HG03108 (cell line): Measurements from ENCODE around the gene DCDC1.
"Not testable (repeated sequence)": the region's sequence is repeated elsewhere in the genome, so short reads cannot be mapped to it uniquely, and the experiment has no call there.

Experiments used
- ATAC-seq: cut with Tn5 transposase; IDR thresholded peaks from one replicate; pipeline ENCODE4 v1.9.1; 2021; ENCODE audit warnings: moderate library complexity; ENCODE audit not compliant: unreplicated experiment

DCDC1 gene

DNA sequence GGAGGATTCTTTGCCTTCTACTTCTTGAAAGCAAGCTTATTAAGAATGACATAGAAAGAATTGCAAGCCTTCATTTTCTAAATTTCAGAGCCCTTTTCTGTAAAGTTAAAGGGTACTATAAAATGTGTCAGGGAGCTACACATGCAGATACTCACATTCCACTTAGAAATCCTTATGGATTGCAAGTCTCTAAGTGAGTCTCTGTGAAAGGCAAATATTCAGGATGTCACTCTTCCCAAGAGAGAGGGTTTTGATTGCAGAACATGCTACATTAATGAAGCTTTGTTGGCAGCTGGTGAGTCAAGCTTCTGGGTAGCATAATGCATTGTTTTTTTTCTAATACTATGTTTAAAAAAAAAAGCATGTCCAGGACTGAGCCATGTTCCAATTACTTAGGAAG is 369.2 kb downstream of the DCDC1 start:
- no peak for ATAC-seq

DNA sequence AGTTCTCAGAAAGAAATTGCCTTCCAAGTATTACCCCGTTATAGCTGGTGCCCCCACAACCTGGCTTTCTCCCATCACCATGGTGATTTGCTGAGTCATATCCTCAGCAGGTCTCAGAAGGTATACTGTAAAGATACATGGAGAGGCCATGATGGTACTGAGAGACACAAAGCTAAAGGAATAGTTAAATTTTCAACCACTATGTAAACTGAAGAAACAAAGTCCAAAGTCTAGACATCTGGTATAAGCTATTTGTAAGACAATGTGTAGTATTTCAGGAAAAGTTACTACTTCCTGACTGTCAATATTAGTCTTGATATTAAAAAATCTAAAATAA is 377.1 kb downstream of the DCDC1 start:
- ATAC-seq = no peak

DNA sequence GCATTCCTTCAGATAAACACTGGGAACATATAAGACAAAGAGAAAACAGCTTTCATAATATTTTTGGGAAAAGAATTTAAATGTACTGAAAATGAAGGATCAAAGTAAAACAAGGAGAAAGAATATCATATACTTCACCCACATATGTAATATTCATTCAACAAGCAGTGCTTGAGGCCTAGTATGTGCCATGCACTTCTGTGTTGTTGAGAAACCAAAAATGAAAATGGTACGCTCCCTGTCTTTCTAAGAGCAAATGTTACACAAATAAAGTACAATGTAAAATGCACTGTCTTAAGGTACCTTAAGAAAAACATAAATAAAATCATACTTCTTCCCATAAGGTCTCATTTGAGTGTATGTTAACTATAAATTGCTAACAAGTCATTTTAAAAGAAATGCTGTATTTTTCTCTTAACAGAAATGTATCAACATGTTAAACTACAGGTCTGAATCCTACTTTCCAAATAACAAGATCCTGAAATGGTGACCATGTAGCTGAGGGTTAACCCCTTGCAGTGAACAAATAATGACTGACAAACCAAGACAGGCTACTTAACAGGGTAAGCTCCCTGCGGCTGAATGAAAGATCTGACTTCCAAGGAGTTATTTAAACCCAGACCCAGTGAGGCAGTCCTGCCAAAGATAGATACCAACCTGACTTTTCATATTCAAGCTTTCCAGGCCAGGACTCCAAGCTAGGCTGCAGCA is 377.6 kb downstream of the DCDC1 start:
- ATAC-seq = no peak

DNA sequence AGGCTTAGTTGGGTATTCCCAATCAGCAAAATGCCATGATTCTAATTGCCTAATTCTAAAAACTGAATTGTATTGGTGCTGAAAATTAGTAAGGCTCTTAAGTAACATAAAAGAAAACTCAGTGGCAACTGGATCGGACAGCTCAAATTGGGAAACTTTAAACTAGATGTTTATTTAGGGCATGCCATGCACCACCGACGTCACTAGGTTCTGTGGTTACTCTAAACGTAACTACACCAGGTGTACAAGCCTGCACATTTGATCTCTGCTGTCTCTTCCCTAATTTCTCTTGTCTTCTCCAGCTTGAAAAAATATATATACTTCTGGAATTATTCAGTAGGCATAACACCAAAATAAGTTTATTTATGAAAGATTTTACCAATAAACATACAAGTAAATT is 378.2 kb downstream of the DCDC1 start:
- no peak for ATAC-seq

DNA sequence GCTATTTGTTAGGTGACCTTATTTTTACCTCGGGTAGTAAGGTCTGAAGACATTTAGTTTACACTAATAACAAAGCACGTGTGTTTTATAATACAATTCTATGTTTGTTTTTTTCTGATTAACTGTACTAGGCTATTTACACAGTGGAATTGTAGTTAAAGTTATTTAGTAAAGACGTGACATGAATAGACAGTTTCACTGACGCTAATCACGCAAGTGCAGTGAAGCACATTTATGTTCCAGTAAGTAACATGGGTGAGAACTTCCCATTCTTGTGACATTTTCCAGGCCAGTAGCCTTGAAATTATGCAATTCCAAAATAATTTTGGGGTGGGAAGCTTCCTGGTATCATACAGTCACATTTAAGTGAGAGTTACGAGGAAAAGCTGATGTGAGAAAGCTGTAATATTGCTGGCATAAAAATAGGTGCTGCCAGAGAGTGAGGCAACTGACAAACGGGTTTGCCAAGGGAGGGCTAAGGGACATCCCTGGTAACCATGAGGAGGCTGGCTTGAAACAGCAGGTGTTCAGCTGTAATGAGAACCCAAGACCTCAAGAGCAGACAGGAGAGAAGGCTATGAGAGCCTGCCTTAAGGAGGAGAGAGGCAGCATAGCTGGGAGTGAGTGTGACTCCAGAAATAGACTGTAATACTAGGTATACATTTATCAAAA is 378.8 kb downstream of the DCDC1 start:
- ATAC-seq = no peak

DNA sequence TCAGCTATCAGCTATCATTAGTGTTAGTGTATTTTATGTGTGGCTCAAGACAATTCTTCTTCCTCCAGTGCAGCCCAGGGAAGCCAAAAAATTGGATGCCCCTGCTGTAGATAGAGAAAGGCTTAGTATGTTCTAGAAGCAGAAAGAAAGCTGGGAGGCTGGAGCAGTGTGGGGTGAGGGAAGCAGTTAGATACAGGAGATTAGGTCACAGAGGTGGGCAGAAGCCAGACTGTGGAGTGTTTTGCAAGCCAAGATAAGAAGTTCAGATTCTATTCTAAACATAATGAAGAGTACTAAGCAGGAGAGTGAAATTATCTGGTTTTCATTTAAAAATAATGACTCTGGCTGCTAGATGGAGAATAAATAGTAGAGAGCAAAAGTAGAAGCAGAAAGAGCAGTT is 381.7 kb downstream of the DCDC1 start:
- no peak for ATAC-seq

DNA sequence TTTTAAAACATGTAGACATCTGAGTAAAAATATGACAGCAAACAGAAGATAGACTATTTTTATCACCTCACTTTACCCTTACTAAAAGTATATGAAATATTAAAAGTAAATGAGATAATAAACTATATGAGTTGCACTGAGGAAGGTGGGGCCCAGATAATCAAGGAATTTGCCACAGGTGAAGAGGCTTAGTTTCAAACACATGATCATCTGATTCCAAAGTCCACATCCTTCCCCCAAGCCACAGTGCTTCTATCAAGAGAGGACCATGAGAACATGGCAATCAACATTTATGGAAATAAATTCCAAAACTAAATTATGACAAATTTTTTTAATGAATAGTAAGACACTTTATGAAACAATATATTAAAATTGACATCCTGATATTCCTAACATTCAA is 384.0 kb downstream of the DCDC1 start:
- no peak for ATAC-seq

DNA sequence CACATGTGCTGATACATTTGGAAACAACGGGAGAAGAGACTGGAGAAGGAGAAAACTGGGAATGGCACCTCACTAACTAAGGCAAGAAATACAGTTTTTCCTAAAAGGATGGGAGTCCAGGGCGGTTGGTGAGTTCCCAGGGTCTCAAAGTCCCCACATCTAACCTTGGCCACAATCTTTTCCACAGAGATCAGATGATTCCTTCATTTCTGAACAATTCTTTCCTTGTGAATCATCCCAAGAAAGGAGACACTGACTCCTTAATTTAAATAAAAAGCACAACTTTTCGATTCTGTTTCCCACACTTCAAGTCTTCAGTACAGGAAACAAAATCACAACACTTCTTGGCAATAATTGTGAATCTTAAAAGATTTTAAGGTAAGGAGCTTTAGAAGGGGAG is 384.7 kb downstream of the DCDC1 start:
- no peak for ATAC-seq

DNA sequence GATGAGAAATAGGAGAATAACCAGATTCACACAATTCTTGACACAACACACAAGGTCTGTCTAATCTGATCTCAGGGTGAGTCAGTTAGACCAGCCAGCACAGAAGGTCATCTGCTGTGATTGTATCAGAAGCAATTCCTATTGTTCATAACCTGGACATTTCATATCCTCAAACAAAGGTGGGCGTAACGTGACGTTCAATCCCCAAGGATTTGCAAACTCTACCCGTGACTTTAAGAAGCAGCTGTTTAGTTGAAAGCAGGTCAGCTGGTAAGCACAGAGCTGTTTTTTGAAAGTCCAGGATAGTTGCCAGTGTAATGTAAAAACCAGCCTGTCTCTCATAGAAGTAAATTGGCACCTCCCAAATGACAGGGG is 385.1 kb downstream of the DCDC1 start:
- no peak for ATAC-seq

DNA sequence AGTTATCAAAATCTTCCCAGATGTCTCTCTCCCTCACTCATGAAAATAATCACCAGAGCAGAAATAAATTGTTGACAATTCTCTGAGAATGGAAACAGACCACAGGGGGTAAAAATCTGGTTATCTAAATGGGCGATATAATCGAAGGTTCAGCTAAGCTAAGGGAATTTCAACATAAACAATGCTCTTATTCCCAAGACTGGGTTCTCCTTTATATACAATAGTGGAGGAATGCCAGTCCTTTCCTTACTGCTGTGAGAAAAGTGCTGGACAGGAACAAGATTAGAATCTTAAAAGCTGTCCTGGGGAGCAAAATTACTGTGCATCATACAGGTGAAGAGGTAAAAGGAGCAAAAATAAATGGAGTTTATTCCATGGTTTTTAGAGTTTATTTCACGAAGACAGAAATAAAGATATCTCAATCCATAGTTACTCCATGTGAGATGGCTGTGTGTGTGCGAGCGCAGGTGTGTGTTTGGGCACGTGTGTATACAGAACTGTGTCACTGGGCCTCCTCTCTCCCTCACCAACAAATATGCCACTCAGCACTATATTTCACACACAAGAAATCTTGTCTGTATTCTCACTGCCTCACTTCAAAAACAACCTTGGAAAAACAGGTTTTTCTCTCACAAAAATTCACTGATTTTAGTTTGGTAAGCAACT is 385.6 kb downstream of the DCDC1 start:
- ATAC-seq = no peak

DNA sequence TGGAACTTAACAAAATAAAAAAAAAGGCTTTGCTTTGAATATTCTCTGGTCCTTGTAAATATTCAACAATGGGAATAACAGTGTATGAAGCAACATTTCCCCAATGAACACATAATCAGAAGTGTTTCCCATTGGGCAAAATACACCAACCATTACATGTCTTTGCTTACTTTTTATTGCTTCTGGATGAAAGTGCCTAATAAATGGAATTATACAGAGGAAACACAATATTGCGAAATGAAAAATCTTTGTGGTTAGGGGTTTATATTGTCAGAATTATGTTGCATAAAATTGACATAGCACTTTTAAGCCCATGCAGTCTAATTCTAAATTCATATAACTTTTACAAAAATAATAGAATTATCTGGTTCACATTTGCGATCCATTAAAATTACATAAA is 386.4 kb downstream of the DCDC1 start:
- ATAC-seq = no peak

DNA sequence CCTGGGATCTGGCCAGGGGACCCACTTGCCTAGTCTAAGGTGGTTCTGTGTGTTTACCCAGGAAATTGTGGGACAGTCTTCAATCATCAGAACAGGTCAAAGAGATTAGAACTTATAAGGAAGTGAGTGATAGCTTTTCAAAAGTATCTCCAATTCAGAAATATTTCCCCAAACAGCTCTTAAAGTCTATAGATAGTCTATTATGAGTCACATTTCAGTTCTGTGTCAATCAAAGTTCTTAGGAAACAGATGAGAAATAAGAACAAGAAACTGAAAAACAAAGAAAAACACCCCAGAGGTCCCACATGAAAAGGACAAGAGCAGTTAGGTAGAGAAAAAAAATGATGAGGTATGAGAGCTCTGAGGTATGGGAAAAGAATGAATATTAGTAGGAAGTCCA is 402.0 kb downstream of the DCDC1 start:
- no peak for ATAC-seq

DNA sequence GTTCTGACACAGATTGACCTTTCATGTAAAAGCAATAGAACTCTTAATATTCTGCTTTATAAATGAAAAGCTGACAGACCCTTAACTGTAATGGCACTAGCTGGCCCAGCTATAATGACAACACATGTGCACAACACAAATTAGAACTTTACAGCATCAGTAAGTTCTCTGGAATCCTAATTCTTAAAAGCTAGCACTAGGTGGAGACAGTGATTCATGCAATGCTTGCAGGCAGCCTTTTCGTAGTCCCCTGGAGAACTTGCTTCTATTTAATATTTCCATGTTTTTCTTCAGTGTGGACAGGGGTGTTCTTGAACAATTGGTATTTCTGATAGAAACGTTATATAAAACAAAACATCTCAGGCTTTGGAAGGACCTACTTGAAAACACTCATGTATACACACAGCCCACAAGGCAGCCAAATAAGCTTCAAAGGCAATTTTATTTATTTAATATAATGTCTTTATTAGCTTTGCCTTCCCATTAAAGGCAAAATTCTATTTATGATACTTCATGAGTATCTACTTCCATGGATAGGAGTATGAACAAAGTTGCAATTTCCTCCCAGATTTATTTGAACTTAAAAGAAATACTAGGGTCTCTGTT is 409.0 kb downstream of the DCDC1 start:
- no peak for ATAC-seq

DNA sequence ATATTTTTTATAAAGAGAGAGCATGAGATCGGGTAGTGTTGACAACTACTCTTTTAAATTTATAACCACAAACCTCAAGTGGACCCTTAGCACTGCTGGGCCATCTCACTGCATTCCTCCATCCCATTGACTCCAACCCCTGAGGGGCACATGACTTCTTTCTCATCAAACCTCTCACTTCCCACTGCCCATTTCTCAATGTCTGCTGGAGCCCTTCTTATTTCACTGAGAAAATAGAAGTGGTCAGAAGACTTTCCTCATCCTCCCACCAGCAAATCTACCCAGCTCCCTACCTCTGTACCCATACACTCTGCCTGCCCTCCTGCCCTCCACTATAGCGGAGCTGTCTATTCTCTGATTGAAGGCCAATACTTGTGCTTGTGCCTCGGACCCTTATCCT is 412.8 kb downstream of the DCDC1 start:
- no peak for ATAC-seq

DNA sequence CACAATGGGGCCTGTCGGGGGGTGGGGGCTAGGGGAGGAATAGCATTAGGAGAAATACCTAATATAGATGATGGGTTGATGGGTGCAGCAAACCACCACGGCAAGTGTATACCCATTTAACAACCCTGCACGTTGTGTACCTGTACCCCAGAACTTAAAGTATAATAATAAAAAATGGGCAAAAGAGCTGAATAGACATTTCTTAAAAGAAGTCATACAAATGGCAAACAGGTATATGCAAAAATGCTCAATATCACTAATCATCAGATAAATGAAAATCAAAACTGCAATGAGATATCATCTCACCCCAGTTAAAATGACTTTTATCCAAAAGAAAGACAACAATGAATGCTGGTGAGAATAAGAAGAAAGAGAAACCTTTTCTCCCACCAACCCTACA is 419.7 kb downstream of the DCDC1 start:
- ATAC-seq = no peak

DNA sequence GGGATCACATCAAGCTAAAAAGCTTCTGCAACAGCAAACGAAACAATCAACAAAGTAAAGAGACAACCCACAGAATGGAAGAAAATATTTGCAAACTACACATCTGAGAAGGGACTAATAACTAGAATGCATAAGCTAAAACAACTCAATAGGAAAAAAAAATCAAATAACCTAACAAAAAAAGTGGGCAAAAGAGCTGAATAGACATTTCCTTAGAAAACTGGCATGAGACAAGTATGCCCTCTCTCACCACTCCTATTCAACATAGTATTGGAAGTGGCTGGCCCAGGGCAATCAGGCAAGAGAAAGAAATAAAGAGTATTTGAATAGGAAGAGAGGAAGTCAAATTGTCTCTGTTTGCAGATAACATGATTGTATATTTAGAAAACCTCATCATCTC is 421.8 kb downstream of the DCDC1 start:
- not testable (repeated sequence) for ATAC-seq

DNA sequence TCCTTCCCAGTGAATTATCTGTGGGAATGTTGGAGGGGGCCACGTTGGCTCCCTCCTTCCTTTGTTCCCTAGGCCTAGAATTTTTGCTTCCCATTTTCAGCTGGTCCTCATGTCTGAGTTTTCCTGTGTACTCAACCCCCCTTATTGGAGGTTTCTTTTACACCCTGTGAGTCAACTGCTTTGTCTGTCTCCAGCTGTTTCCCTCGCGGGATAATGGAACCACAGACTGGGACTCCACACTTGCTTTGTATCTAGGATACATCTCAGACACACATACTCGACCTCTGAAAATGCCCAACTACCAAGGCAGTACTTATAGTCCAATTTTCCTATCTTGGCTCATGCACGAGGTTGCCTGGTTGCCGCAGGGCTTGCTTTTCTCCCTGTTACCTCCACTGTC is 430.7 kb downstream of the DCDC1 start:
- ATAC-seq = no peak

DNA sequence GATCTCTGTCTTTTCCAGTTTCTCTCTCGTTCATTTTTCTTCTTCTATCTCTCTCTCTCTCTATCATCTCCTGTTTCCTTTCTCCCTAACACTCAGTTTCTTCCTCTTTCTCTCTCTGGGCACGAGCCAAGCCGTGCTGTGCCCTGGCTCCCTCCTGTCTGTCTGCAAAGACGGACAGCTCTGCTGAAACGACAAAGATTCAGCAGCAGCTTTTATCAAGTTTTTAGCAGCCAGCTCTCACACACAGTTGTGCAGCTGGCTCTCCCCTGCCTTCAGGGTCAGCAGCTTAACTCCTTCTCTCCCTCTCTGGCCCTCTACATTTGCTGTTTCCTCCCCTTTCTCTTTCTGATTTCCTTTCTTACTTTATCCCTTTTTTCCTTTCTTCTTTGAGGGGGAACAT is 431.4 kb downstream of the DCDC1 start:
- no peak for ATAC-seq

DNA sequence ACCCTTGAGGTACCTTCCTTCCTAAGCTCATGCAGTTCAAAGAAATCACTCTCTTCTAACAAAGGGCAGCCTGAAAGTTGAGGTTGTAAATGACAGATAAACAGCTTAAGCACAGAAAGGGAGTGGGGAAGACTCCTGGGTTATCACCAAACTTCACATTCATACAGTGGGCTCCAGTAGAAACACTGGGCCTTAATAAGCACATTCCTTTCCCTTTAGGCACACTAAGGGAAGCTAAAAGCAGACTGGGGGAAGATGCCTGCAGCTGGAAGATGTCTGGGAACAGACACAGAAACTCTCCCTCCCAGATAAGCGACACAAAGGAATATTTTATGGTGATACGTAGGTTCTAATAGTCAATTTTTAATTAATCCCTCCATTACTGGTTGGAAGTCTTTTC is 433.0 kb downstream of the DCDC1 start:
- ATAC-seq = no peak

DNA sequence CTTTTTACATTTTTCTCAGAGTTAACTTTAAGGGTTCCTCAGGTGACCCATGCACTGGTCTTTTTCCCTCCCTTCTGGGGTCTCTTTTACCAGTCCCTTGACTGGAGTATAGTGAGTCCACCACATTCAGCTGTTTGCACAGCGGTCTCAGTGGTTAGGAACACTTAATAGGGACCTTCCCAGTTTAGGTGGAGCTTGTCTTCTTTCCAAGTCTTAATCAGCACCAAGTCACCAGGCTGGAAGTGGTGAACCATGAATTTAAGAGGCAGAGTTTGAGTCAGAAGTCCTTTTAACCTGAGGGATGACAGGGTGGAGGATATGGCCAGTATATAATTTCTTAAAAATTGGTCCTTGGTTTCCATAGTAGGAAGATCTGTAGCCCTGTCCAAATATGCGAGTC is 433.7 kb downstream of the DCDC1 start:
- no peak for ATAC-seq

DNA sequence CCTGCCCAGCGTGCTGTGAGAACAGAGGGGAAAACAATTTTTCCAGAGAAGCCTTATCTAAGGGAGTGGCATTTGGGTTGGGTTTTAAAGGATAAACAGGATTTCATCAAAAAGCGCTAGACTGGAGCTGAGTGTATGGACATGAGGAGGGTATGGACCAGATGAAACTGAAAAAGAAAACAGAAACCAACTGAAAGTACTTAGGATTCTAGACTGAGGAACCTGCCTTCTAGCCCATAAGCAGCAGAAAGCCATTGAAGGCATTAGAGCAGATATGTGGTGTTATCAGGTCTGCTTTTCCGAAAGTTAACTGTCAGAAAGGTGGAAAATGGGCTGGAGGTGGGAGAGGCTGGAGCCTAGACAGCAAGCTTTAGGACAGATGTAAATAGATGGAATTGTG is 443.4 kb downstream of the DCDC1 start:
- ATAC-seq = no peak

DNA sequence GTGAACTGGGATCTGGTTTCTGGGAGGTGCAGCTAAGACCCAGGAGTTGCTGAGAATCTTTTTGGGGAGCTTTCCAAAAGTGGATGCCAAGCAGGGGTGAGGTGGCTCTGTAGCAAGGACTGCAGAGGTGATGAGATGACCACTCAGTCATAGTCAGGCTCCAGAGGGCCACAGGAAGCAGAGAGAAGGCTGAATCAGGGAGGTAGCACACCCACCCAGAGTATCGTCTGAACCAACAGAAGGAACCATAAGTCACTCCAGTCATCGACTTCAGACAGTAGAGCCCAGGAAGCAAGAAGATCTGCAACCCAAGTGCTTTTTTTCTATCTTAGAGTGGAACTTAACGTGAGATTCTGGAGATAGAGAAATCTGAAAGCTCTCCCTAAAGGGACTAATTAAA is 447.7 kb downstream of the DCDC1 start:
- no peak for ATAC-seq
